ENCODE measurements around the gene SNAI1. TPM values are rescaled to one million over a fixed set of nuclear protein-coding genes. Genes with fewer than 3 reads are reported as not detected.

The SNAI1 gene
- polyA plus RNA-seq, 1 experiment, result 2.3 TPM

DNA sequence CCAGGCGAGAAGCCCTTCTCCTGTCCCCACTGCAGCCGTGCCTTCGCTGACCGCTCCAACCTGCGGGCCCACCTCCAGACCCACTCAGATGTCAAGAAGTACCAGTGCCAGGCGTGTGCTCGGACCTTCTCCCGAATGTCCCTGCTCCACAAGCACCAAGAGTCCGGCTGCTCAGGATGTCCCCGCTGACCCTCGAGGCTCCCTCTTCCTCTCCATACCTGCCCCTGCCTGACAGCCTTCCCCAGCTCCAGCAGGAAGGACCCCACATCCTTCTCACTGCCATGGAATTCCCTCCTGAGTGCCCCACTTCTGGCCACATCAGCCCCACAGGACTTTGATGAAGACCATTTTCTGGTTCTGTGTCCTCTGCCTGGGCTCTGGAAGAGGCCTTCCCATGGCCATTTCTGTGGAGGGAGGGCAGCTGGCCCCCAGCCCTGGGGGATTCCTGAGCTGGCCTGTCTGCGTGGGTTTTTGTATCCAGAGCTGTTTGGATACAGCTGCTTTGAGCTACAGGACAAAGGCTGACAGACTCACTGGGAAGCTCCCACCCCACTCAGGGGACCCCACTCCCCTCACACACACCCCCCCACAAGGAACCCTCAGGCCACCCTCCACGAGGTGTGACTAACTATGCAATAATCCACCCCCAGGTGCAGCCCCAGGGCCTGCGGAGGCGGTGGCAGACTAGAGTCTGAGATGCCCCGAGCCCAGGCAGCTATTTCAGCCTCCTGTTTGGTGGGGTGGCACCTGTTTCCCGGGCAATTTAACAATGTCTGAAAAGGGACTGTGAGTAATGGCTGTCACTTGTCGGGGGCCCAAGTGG is 5.3 kb downstream of the SNAI1 start:
- Histone ChIP-seq H3K9me3 (ENCODE audit: control insufficient read depth, insufficient read depth, low read length) (no peaks in the 10 kb centered on the region; the same call in 1 of the 2 replicates), H3K27ac (ENCODE audit: low read depth, low read length) (peak overlapping the region; percentile 73), H3K4me3 (ENCODE audit: low read depth, low read length) (no peak overlapping the region), H3K27me3 (ENCODE audit: control insufficient read depth, insufficient read depth, low read length) (no peaks in the 10 kb centered on the region)
- POLR2A ChIA-PET, result interaction anchor here (1.2 kb wide), 1 partner anchor 67 kb away, joined by 4 read pairs; no protein-coding TSS in a partner anchor
- CTCF ChIA-PET, result interaction anchor here (3.1 to 4.0 kb wide), 2 partner anchors 9 to 83 kb away, joined by 29 to 33 read pairs; no protein-coding TSS in a partner anchor
- TF ChIP-seq, protein P1, sequence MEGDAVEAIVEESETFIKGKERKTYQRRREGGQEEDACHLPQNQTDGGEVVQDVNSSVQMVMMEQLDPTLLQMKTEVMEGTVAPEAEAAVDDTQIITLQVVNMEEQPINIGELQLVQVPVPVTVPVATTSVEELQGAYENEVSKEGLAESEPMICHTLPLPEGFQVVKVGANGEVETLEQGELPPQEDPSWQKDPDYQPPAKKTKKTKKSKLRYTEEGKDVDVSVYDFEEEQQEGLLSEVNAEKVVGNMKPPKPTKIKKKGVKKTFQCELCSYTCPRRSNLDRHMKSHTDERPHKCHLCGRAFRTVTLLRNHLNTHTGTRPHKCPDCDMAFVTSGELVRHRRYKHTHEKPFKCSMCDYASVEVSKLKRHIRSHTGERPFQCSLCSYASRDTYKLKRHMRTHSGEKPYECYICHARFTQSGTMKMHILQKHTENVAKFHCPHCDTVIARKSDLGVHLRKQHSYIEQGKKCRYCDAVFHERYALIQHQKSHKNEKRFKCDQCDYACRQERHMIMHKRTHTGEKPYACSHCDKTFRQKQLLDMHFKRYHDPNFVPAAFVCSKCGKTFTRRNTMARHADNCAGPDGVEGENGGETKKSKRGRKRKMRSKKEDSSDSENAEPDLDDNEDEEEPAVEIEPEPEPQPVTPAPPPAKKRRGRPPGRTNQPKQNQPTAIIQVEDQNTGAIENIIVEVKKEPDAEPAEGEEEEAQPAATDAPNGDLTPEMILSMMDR (IDR thresholded peaks at IDR 0.05; ENCODE audit: low read depth, low read length), result no peak
- no peak for DNase-seq (ENCODE audit: low read depth, low spot score)

- CTCF ChIA-PET, result interaction anchor here (1.3 to 4.0 kb wide), 4 partner anchors 11 to 82 kb away, joined by 4 to 33 read pairs (median 17); no protein-coding TSS in a partner anchor
- TF ChIP-seq, protein P1 (IDR thresholded peaks at IDR 0.05; ENCODE audit: low read depth, low read length), result no peak
- H3K27ac ChIP-seq (ENCODE audit: low read depth, low read length), result peak overlapping the region; percentile 95
- peak; percentile 59 for DNase-seq (ENCODE audit: low read depth, low spot score)
- POLR2A ChIA-PET, result interaction anchor here (0.6 to 1.3 kb wide), 13 partner anchors 10 to 776 kb away, joined by 3 to 5 read pairs (median 3); no protein-coding TSS in a partner anchor
- H3K27me3 ChIP-seq (ENCODE audit: control insufficient read depth, insufficient read depth, low read length), result no peaks in the 10 kb centered on the region
- H3K9me3 ChIP-seq (ENCODE audit: control insufficient read depth, insufficient read depth, low read length), result no peaks in the 10 kb centered on the region
- no peak overlapping the region for H3K4me3 ChIP-seq (ENCODE audit: low read depth, low read length)
Measured at GRCh38 chr20:49989234-49990065, 6.7 kb downstream of the SNAI1 start.

DNA sequence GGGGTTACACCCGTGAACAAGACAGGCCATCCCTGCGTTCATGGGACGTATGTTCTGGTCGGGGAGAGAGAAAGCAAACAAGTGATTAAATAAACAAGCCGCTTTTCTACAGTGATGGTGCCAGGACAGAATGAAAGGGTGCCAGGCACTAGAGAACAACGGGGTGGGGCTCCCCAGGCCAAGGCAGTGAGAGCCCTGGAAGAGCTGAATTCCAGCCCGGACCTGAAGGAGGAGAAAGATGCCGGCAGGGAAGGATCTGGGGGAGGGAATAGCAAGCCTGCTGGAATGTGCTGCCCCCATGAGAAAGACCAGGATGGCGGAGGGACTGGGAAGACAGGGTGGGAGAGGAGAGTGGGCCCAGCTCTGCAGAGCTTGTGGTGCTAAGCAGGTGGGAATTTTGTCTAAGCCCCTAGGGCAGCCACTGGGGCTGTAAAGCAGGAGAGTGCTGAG is 7.5 kb downstream of the SNAI1 start:
- DNase-seq (ENCODE audit: low read depth, low spot score), result no peak
- ChIA-PET CTCF (interaction anchor here (0.7 to 4.0 kb wide), 5 partner anchors 12 to 95 kb away, joined by 4 to 33 read pairs (median 10); no protein-coding TSS in a partner anchor), POLR2A (interaction anchor here (0.6 to 1.3 kb wide), 4 partner anchors 10 to 176 kb away, joined by 3 to 4 read pairs (median 3); no protein-coding TSS in a partner anchor)
- TF ChIP-seq, protein P1 (IDR thresholded peaks at IDR 0.05; ENCODE audit: low read depth, low read length), result no peak
- Histone ChIP-seq H3K9me3 (ENCODE audit: control insufficient read depth, insufficient read depth, low read length) (no peaks in the 10 kb centered on the region), H3K27me3 (ENCODE audit: control insufficient read depth, insufficient read depth, low read length) (no peaks in the 10 kb centered on the region), H3K27ac (ENCODE audit: low read depth, low read length) (peak overlapping the region; percentile 95), H3K4me3 (ENCODE audit: low read depth, low read length) (no peak overlapping the region)

DNA sequence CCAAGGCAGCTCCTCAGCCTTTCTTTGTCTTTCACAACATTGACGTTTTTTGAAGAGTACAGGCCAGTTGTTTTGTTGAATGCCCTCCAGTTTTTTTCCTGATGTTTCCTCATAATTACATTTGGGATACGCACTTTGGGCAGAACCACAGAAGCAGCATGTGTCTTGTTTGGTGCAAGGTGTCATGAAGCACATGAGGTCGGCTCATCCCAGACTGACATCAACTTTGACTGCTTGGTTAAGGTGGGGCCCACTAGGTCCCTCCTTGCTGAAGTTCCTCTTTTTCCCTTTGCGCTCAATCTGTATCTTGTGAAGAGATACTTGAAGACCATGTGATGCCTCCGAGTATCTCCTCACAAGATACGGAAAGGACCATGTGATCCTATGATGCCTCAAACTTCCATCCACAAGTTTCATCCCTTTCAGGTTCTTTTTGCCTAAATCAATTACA is 10.5 kb downstream of the SNAI1 start:
- ChIA-PET CTCF (interaction anchor here (1.5 kb wide), 1 partner anchor 77 kb away, joined by 4 read pairs; no protein-coding TSS in a partner anchor), POLR2A (interaction anchor here (0.9 kb wide), 1 partner anchor 10 kb away, joined by 3 read pairs; the partner anchor contains the start of gene SNAI1)
- Histone ChIP-seq H3K27me3 (ENCODE audit: control insufficient read depth, insufficient read depth, low read length) (no peaks in the 10 kb centered on the region), H3K9me3 (ENCODE audit: control insufficient read depth, insufficient read depth, low read length) (no peaks in the 10 kb centered on the region), H3K27ac (ENCODE audit: low read depth, low read length) (no peak overlapping the region), H3K4me3 (ENCODE audit: low read depth, low read length) (no peak overlapping the region)
- no peak for DNase-seq (ENCODE audit: low read depth, low spot score)
- TF ChIP-seq, protein P1 (IDR thresholded peaks at IDR 0.05; ENCODE audit: low read depth, low read length), result no peak

Measured in AG04450 (cell line).